ENCODE results near the gene PLCL2.
"Not testable (repeated sequence)": the region's sequence is repeated elsewhere in the genome, so short reads cannot be mapped to it uniquely, and the experiment has no call there.

GRCh38 chr3:16980526-16980925 is 95.8 kb downstream of the PLCL2 start:
- not testable (repeated sequence) for TF ChIP-seq CTCF (IDR thresholded peaks at IDR 0.05); SIN3A (IDR thresholded peaks at IDR 0.05; ENCODE audit: borderline replicate concordance, insufficient read depth, low read depth, low read length); POLR2AphosphoS5 (IDR thresholded peaks at IDR 0.05; ENCODE audit: low read depth, low read length); TCF7L2 (IDR thresholded peaks at IDR 0.05; ENCODE audit: low read depth, low read length)

Data from Panc1 (cell line).